ENCODE data around the gene GRIK1.

- TF ChIP-seq CTCF (IDR thresholded peaks at IDR 0.05; ENCODE audit: low read length), result no peak
- no peak for TF ChIP-seq EZH2 (IDR thresholded peaks at IDR 0.05; ENCODE audit: borderline replicate concordance, low read length)
These were observed 261.2 kb downstream of the GRIK1 start for GRCh38 chr21:29678626-29679025.
